Stimulated activated CD4-positive, alpha-beta T cell treated with anti-CD3 and anti-CD28 coated beads, Interleukin-4, amount 100 ng/mL, for 4 hours (primary cell): ENCODE results near the gene AGAP1.

Experiments used
- DNase-seq, 2 experiments: peaks; one replicate each; pipeline ENCODE4 v3.0.0-alpha.2; 2020

The AGAP1 gene

DNA sequence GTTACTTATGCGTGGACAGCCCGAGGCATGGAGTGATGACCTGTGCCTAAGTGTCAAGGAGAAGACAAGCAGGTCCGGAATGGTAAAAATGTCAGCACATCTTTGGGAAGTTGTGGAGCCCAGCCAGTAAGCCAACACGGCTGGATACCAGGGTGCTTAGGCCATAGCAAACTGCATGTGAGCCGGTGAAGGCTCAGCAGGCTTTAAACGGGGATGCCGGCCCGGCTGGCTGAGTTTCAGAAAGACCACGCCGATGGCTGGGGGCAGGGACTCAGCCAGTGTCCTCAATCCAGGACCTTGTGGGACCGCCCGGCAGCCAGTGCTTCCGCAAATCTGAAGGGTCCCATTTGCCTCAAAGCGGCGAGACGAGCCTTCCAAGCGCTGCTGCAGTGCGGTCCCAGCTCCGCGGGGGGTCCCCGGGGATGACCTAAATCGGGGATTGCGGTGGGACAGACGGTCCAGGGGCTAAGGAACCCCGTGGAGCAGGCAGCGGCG lies 946 bp upstream of the AGAP1 start:
- DNase-seq, result no peak

DNA sequence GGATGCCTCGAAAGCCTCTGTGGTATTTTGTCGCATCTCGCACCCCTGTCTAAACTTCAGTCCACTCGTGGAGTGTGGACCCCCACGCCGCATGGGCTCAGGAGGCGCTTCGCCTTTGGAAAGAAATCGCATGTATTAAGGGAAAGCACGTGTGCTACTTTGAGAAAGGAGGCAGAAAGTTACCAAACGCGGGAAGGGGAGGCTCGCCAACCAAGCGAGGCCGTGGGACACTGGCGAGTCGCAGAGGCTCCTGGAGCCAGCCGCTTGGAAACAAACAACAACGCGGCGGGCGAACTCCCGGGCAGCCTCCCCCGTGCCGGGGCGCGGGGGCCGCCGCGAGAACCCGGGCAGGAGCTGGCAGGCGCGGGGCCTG lies 455 bp upstream of the AGAP1 start:
- DNase-seq, result no peak

DNA sequence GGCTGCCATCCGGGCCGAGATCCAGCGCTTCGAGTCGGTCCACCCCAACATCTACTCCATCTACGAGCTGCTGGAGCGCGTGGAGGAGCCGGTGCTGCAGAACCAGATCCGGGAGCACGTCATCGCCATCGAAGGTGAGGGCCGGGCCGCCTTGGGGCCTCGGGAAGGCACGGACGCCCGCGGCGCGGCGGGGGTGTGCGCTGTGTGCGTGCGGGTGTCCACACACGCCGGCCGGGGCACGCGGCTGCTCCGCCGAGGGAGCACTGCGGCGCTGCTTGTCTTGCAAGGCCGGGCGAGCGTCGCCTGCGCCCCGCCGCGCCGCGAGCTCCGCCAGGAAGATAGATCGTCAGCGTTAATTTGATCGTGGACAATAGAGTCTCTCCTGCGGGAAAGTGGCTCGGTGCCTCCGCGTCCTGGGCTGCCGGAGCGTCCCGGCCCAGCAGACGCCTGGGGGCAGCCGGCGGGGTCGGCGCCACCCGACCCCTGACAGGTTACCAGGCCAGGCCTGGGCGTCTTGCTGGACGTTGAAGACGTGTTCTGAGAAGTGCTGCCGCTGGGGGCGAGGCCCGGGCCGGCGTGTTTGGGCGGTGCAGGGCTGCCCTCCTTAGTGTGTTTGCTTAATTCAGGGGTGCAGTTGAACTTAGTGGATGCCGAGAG lies 1.0 kb downstream of the AGAP1 start:
- no peak for DNase-seq

DNA sequence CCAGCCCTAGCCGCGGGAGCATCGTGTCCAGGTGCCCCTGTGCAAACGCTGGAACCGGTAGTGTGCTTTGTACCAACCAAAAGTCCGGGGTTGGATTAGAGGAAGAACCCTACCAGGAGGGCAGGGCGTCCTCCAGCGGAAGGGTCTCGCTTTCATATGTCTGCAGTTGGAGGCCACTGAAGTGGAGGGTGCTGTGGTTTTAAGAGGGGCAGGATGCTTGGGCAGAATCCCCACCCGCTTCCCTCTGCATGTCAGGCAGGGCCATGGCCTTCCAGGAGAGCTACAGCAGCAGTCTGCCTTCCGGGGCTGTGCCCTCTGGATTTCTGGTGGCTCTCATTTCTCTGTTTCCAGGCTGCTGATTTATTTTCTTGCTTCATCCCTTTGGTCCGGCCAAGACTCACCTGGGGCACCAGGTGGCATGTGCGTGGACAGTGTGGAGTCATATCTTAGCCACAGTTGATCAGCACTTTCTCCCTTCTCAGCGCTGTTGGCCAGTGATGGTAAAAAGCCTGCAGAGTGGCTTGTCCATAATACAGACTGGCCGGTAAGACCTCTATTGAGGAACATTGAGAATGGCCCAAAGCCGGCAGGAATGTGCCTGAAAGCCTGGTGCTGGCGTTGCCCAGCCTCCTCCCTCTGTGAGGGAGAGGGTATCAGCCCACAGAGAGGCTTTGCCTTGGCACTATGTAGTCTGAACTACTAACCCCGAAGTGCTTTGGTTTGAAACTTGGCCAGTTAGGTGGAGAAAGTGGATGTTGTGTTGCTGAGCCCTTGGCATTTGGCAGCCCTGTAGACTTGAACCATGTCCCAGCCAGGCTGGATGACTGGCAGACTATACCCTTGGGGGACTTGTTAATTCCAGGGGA lies 1.8 kb downstream of the AGAP1 start:
- DNase-seq, result no peak

DNA sequence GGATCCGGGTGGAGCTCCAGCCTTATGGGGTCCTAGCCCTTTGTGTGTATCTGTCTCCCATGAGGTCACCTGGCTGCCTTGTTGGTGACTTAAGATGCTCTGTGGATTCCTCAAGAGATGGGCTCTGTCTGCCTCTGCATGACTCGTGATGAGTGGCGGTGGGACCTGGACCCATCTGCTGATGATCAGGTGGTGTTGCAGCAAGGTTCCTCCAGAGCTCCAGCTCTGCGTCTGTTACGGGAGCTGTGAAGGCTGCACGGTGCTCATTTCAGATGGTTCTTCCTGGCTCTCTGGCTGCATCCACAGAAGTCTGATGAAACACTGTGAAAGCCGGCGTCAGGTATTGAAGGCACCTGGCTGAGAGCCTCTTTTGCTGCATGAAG lies 2.4 kb downstream of the AGAP1 start:
- DNase-seq, result no peak

DNA sequence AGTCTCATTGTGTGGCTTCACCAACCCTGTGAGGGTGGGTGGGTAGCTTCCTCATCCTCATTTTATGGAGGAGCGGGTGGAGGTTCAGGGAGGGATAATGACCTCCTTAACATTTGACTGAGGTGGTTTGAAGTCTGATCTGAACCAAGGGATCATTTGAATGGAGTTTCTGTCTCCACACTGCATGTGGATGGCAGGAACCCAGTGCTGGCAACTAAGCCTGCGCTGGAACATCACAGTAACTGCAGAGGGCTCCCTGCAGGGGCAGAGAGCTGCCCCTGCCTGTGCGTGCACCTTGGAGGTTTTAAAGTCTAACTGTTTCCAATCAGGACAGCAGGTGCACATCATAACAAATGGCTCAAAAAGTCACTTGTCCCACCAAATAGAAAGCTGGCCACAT lies 3.3 kb downstream of the AGAP1 start:
- DNase-seq, result no peak

DNA sequence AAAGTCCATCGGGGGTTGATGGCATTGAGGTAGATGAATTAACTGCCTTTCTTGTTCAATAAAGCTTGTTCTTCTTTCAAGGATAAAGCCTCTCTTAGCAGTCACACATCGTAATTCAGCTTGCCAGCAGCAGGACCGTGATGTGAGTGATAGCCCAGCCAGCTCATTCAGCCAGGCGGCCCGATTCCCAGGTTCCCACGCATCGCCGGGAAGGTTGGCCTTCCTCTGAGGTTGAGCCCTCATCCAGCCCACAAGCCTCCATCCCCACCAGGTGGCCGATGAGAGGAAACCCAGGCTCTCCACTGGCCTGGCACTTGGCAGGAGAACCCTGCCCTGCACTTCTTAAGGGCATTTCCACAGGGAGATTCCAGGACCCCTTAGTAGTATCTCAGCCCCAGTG lies 4.7 kb downstream of the AGAP1 start:
- no peak for DNase-seq

DNA sequence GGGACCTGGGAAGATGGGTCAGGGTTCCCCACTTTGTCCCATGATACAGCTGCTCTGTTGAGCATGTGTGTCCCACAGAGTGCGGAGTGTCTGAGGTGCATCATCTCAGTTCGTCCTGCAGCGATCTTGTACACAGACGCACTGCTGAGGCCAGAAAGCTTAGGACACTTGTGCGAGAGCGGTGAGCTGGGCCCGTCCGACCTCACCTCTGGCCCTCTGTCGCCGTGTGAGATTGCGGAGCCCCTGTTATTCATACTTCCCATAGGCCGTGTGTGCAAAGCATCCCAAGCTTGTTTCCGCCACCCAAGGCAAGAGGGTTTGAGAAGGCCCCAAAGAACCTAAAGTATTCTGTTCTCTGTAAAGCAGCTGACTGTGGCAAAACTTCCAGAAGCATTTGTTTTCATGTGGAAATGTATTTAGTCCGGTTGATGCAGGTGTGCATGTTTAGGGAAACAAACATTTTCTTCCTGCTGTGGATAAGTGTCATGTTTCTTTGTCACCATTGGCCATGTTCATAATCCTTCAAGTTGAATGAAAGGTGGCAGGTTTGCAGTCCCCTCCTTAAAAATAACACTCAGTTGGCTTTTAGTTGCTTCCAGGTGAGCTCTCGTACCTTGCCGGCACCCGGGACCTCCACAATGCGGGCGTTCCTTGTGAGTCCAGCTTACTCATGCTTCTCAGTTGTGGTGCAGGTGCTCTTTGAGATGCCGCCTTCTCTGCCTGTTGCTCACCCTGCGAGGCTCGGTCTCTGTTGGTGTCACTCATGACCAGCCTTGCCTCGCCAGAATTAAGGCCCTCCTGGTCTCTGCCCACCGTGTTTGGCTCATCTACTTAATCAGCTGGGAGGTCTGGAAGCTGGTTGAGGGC lies 5.3 kb downstream of the AGAP1 start:
- DNase-seq, result no peak

DNA sequence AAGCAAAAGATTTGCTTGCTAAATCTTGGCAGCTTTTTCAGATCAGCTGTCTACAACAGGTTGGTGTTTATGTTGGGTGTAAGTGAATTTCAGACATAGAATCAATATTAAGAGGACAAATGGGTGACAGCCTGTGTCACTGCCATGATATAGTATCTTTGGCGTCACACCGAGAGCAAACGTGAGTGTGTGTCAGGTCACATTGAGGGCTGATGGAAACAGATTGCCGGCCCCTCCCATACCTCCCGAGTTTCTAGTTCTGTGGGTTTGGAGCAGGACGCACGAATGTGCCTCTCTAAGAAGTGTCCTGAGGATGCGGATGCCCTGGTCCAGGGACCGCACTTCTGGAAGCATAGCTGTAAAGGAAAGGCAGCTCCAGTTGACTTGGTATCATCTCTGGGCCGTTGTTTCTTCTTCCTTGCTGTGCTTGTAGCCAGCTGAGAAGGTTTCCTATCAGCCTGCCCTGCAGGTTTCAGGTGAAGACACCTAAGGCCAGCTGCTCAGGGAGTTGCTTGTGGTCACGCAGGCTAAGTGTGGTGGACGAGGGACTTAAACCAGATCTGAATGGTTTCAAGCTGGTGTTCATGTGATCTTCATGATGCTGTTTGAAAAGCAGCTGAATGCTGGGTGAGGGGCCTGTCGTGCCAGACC lies 6.4 kb downstream of the AGAP1 start:
- no peak for DNase-seq

DNA sequence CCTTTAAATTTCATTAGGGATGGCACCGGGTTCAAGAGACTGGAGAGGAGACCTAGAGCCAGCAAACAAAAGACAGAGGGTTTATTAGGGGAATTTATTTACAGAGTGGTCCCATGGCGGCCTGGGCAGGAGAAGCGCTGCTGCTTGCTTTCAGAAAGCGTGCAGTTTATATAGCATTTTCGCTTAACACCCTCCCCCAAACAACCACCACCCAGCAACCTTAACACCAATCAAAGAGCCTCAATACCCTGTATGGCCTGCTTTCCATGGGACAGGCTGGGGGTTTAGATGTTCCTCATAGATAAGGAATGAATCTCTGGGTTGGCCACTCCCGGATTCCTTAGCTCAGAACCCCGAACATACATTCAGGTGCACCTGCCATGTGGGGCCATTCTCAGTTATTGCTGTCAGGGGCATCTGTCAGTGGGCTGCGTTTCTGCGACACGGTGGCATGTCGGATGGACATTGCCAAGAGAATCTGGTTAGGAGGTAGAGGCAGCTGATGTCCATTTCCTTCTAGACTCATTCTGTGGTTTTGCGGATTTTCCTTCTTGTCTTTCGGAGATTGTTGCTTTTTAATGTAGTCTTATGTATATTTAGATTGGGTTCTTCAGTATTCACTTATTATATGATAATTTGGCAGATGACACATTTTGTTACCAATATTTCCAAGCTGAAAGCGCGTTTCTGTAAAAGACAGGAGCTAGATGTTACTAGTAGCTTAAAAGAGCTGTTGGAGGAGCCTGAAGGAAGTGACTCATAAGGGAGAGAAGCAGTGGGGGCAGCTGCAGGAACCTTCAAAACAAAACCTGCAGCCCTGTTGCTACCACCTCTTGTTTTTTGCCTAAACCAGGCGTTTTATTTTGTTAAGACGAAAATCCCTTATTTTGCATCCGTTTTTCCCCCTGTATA lies 7.2 kb downstream of the AGAP1 start:
- no peak for DNase-seq

DNA sequence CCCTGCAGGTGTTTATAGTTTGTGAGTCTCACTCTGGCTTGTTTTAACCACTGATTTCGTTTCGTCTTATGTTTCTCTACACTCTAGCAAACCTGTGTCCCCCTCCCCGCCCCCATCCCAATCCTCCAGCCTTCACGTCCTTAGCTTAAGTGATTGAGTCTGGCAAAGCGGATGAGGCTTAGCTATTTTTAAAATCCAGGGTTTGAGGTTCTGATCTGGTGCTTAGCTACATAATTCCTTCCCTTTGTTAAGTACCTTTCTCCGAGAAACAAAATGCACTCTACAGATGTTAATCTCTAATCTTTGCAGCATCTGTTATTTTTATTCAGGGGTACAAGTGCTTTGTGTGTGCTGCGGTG lies 7.8 kb downstream of the AGAP1 start:
- no peak for DNase-seq

DNA sequence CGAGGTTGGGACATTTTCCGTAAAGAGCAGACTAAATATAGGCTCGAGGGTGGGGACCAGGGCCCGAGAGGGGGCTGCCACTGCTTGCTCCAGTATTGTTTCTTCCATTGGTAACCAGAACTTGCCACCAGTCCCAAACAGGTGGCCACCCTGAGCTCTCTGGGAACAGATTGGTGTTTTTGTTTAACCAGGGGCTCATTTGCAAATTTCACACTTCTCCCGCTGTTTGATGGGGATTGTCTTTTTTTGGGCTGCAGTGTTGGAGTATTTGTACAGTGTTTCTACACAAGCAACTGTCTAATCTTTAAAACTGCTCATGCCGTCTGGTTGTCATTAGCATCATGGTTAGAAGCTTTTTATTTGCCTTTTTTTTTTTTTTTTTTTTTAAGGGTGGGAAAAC lies 8.5 kb downstream of the AGAP1 start:
- DNase-seq, result no peak

DNA sequence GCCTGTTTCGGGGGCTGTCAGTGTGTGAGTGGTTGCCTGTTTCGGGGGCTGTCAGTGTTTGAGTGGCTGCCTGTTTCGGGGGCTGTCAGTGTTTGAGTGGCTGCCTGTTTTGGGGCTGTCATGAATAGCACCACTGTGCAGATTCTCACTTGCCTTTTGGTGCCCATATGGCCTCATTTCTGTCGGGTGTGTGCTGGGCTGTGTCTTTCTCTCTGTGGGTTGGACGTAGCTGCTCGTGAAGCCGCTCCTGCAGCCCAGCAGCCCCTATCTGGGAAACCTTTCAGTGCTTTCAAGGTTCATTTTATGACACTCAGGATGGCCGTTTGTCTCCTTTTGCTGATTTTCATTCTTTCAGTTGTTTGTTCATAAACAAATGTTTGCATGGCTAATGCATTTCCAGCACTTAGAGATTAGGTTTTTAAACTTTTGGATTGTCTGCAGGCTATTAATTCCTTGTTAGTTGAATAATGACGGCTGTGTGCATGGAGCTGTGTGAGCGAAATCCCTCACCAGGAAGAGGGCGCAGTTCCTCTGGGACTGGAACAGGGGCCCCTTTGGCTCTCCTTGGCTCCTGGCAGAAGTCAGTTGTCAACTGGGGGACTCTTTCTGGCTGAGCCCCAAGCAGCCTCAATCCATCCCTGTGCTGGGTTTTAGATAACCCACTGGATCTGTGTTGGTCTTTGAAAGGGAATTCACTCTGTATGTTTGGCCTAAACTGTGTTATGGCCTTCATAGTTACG lies 10.8 kb downstream of the AGAP1 start:
- no peak for DNase-seq

DNA sequence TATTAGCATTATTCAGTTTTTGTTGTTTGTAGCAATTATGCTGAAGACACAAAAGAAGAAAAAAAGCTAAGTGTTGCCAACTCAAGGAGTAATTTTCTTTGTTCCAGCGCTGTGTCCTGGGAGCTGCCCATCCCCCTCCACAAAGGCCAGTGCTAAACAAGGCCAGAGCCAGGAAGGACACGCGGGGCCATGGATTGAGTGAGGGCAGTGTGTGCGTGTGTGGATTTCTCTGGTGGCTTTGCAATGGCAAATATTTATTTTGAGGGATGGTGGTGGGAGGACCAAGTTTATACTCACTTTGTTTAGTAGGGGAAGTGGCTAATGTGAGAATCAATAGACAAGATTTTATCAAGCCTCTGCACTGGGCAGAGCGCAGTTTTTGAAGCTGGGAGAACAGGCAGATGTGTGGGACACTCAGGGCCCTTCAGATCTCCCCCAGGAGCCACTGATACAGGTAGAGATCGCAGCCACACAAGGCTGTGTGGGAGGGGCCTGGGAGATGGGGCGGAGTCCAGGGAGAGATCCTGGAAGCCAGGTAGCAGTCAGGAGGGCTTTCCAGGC lies 11.4 kb downstream of the AGAP1 start:
- no peak for DNase-seq

DNA sequence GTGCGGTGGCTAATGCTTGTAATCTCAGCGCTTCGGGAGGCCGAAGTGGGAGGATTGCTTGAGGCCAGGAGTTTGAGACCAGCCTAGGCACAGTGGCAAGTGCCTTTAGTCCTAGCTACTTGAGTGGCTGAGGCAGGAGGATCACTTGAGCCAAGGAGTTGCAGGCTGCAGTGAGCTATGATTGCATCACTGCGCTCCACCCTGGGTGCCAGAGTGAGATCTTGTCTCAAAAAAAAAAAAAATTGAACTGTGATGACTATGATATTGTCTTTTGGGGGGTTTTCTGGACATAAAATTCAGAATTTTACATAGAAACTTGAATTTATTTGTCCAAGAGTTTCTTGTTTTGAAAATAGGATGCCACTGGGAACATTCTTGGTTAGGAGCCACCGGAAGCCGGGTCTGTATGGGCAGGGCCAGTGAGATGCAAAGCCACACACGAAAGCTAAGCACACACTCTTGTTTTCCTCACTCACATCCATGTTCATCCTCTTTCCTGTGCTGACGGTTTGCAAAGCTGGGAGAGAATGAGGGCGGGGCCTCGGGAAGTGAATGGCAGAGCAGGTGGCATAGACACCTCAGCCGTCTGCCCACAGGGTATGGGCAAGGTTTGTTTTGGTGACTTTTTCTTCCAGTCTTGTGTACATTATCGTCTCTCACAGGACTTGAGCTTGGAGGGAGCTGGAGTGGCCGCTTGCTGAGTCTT lies 12.6 kb downstream of the AGAP1 start:
- no peak for DNase-seq

DNA sequence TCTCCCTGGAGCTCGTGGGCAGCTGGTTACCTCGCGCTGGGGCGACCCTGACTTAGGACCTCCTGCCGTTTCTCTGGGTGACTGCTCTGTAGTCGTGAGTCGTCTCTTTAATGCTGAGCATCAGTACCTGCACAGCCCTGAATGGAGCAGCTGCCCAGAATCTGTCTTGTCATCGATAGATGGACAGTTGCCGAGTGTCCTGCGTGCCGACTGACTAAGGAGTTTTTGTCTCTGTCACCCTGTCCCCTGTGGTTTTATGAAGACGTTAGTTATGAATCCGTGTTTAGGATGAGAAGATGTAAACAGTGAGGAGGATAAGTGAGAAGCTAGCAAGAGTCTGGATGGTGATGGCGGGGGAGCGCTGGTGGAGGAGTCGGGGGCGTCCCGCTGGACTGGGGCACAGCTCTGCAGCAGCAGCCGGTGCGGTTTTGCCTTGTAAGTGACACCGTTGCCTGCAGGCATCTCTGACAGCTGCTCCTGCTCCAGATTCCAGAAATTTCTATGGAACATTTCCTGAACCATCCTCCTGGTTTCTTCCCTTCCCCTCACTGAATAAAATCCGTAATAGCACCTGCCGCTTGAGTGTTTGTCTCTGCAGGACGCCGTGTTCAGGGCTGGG lies 13.3 kb downstream of the AGAP1 start:
- DNase-seq, result no peak

DNA sequence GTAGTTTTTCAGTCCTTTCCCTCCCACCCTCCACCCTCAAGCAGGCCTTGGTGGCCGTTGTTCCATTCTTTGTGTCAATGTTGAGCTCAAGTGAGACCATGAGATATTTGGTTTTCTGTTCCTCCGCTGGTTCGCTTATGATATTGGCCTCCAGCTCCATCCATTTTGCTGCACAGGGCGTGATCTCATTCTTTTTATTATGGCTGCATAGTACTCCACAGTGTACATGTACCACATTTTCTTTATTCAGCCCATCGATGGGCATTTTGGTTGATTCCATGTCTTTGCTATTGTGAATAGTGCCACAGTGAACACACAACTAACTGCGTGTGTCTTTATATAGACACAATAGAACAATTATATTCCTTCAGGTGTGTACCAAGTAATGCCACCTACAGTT lies 14.1 kb downstream of the AGAP1 start:
- no peak for DNase-seq

DNA sequence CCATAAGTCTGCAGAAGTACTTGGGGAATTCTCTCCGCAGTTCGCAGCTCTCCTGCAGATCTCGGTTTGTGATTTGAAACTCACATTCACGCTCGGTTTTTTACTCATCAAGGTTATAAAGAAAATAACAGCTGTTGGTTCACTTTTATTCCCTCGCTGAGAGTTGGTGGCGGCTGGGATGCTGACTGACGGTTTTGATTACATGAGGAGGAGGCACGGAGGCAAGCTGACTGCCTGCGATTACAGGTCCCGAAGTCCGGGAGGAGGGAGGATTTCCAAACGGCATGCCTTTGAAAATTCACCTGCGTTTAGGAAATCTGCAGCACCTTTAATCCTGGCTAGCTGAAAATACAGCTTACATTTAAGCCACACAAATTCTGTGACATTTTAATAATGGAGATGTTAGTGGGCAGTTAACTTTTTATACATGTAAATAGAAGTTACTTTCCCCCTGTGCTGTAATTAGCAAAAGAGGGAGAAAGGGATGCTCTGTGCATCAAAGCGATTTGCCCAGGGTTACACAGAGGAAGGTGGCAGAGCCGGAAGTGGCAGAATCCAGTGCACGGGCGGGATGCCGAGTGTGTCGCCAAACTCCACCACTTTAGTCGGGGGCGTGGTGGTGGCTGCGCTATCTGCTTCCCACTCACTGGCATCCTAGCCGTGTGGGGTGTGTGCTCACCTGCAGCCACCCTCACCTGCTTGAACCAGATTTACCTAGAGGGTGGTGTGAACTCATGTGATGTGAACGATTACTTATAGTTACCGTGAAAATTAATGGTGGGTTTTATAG lies 14.7 kb downstream of the AGAP1 start:
- DNase-seq, result no peak

DNA sequence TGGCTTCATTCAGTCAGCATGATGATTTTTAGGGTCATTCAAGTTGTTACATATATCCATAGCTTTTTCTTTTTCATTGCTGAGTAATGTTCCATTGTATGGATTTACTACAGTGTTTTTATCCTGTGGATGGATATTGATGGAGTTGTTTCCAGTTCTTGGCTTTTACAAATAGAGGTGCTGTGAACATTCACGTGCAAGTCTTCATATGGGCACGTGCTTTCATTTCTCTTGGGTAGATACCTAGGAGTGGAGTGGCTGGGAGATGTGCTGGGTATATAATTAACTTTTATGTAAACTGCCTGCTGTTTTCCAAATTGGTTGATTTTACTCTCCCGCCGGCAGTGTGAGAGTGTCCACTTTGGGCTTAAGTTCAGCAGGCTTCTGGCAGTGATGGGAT lies 16.5 kb downstream of the AGAP1 start:
- DNase-seq, result no peak
